Calu3 (cell line): Measurements from ENCODE around the gene ZSCAN22. TPM values are rescaled to one million over a fixed set of nuclear protein-coding genes. Genes with fewer than 3 reads are reported as not detected.

ENCODE experiments used
- BruUV-seq: library from RNA; stranded (reverse); fragments of 400-500 nt; replicated peaks from 2 replicates; lab custom pipeline; 2021; lab: Mats Ljungman, UMichigan
- CTCF ChIA-PET: fragments of 300-600 bp; sonication (Branson Sonifier 250); formaldehyde crosslinking; loops from one replicate; lab custom pipeline; 2022; ENCODE audit warnings: antibody characterized with exemption; lab: Charles Lee
- DNase-seq: peaks from one replicate; pipeline ENCODE4 v3.0.0; 2022
- H3K27ac Mint-ChIP-seq: one replicate; pipeline ENCODE4 v1.8.0; 2022; ENCODE audit warnings: mixed read lengths; ENCODE audit not compliant: unreplicated experiment
- H3K27me3 Mint-ChIP-seq: one replicate; pipeline ENCODE4 v1.8.0; 2022; ENCODE audit warnings: mixed read lengths; ENCODE audit not compliant: unreplicated experiment
- H3K36me3 Mint-ChIP-seq: one replicate; pipeline ENCODE4 v1.8.0; 2022; ENCODE audit warnings: mild to moderate bottlenecking, moderate library complexity, mixed read lengths; ENCODE audit not compliant: insufficient read depth, unreplicated experiment
- H3K4me1 Mint-ChIP-seq: one replicate; pipeline ENCODE4 v1.8.0; 2022; ENCODE audit warnings: mild to moderate bottlenecking, low read depth, mixed read lengths; ENCODE audit not compliant: unreplicated experiment
- H3K4me3 Mint-ChIP-seq: one replicate; pipeline ENCODE4 v1.8.0; 2022; ENCODE audit warnings: mild to moderate bottlenecking, low read depth, moderate library complexity, mixed read lengths; ENCODE audit not compliant: unreplicated experiment
- H3K9me3 Mint-ChIP-seq: one replicate; pipeline ENCODE4 v1.8.0; 2022; ENCODE audit warnings: low read depth, mixed read lengths; ENCODE audit not compliant: unreplicated experiment
- CTCF ChIP-seq: fragments of 200-600 bp; IDR thresholded peaks from one replicate; pipeline ENCODE4 v1.8.0; 2022; ENCODE audit warnings: antibody characterized with exemption; ENCODE audit not compliant: unreplicated experiment
- intact Hi-C: fragments of 100-400 bp; cut with micrococcal nuclease; formaldehyde crosslinking; loops from one replicate; pipeline ENCODE4 v1.10.0; 2022; ENCODE audit not compliant: unreplicated experiment
- total RNA-seq: library from RNA; stranded (reverse); gene quantifications from 2 replicates; pipeline ENCODE4 v1.2.3, GENCODE V29; 2022

Gene ZSCAN22
- total RNA-seq, 1 experiment from 2014 or later: 4.6 TPM

DNA sequence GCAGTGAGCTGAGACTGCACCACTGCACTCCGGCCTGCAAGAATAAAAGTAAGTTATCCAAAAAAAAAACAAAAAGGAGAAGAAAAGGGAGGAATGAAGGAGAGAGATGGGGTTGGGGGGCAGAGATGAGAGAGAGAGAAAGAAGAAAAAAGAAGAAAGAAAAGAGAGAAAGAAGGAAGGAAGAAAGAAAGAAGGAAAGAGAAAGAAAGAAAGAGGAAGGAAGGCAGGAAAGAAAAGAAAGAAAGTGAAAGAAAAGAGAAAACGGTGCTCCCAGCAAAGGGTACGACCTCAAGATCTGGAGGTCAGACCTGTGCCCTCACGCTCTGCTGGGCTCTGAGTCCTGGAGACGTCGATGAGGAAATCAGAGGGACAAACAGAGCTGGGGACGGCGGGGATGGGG lies 22.8 kb downstream of the ZSCAN22 start:
- BruUV-seq: no TSS peak
- no peaks in the 10 kb centered on the region for H3K9me3 Mint-ChIP-seq
- DNase-seq: no peak
- intact Hi-C loops: no loop called here
- TF ChIP-seq CTCF: no peak
- no peaks in the 10 kb centered on the region for H3K36me3 Mint-ChIP-seq
- peak overlapping the region; percentile 29 for H3K4me3 Mint-ChIP-seq
- CTCF ChIA-PET: interaction anchor here (0.6 kb wide), 1 partner anchor 28 kb away, joined by 3 read pairs; no protein-coding TSS in a partner anchor
- no peak overlapping the region for H3K27ac Mint-ChIP-seq
- H3K4me1 Mint-ChIP-seq: peaks cover 10% of the 10 kb centered on the region
- peaks cover 85% of the 10 kb centered on the region for H3K27me3 Mint-ChIP-seq

GRCh38 chr19:58350001-58350861 lies 23.4 kb downstream of the ZSCAN22 start:
- H3K4me3 Mint-ChIP-seq: peak overlapping the region; percentile 29
- intact Hi-C loops: no loop called here
- DNase-seq: peak; percentile 57
- peaks cover 78% of the 10 kb centered on the region for H3K27me3 Mint-ChIP-seq
- CTCF ChIA-PET: interaction anchor here (0.6 kb wide), 1 partner anchor 27 kb away, joined by 3 read pairs; no protein-coding TSS in a partner anchor
- no peak overlapping the region for H3K27ac Mint-ChIP-seq
- peaks cover 10% of the 10 kb centered on the region for H3K4me1 Mint-ChIP-seq
- no TSS peak for BruUV-seq
- no peaks in the 10 kb centered on the region for H3K9me3 Mint-ChIP-seq
- no peaks in the 10 kb centered on the region for H3K36me3 Mint-ChIP-seq
- TF ChIP-seq CTCF: peak; percentile 27

- Mint-ChIP-seq H3K27ac (no peak overlapping the region), H3K36me3 (no peaks in the 10 kb centered on the region), H3K27me3 (peaks cover 71% of the 10 kb centered on the region), H3K9me3 (no peaks in the 10 kb centered on the region), H3K4me3 (peak overlapping the region; percentile 29), H3K4me1 (peaks cover 10% of the 10 kb centered on the region)
- CTCF ChIA-PET: no interaction called here
- DNase-seq: no peak
- intact Hi-C loops: no loop called here
- no peak for TF ChIP-seq CTCF
- no TSS peak for BruUV-seq
Observed at GRCh38 chr19:58350871-58351557, 24.2 kb downstream of the ZSCAN22 start.

DNA sequence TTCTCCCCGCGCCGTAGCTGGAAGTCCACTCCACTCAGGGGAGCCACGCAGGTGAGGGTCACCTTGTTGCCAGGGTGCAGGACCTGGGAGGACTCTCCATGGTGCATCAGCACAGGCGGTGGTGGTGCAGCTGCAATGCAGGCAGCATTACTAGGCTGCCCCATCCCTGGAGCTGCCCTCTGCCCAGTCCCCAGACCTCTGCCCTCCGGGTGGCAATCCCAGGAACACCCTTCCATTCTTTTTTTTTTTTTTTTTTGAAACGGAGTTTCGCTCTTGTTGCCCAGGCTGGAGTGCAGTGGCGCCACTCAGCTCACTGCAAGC lies 24.7 kb downstream of the ZSCAN22 start:
- H3K36me3 Mint-ChIP-seq: no peaks in the 10 kb centered on the region
- H3K4me3 Mint-ChIP-seq: no peak overlapping the region
- no peak for TF ChIP-seq CTCF
- no peaks in the 10 kb centered on the region for H3K9me3 Mint-ChIP-seq
- H3K27ac Mint-ChIP-seq: no peak overlapping the region
- H3K27me3 Mint-ChIP-seq: peaks cover 65% of the 10 kb centered on the region
- no peak for DNase-seq
- CTCF ChIA-PET: no interaction called here
- intact Hi-C loops: no loop called here
- H3K4me1 Mint-ChIP-seq: peaks cover 10% of the 10 kb centered on the region
- no TSS peak for BruUV-seq
